Endodermal cell (in vitro differentiated cells): Measurements from ENCODE around the gene ACVR2A. TPM values are rescaled to one million over a fixed set of nuclear protein-coding genes. Genes with fewer than 3 reads are reported as not detected.

Experiments used
- DNase-seq: peaks from one replicate; pipeline ENCODE4 v3.0.0-alpha.2; 2017
- H3K27ac ChIP-seq: 2 replicates; pipeline ENCODE4 v1.5.1; 2013; ENCODE audit warnings: mild to moderate bottlenecking, low read depth, low read length, moderate library complexity
- H3K27me3 ChIP-seq: 2 replicates; pipeline ENCODE4 v1.6.1; 2013; ENCODE audit warnings: mild to moderate bottlenecking, low read length, moderate library complexity; ENCODE audit not compliant: insufficient read depth, control insufficient read depth, poor library complexity, severe bottlenecking
- H3K36me3 ChIP-seq: 2 replicates; pipeline ENCODE4 v1.7.0; 2013; ENCODE audit warnings: mild to moderate bottlenecking, low read length, moderate library complexity; ENCODE audit not compliant: control insufficient read depth, insufficient read depth
- H3K4me1 ChIP-seq: one replicate; pipeline ENCODE4 v1.7.0; 2013; ENCODE audit warnings: low read length; ENCODE audit not compliant: control insufficient read depth, insufficient read depth
- H3K4me3 ChIP-seq: 2 replicates; pipeline ENCODE4 v1.5.1; 2013; ENCODE audit warnings: mild to moderate bottlenecking, low read length, moderate library complexity
- H3K9ac ChIP-seq: 2 replicates; pipeline ENCODE4 v1.6.1; 2013; ENCODE audit warnings: mild to moderate bottlenecking, low read length, moderate library complexity; ENCODE audit not compliant: poor library complexity, severe bottlenecking; ENCODE audit errors: extremely low read depth
- H3K9me3 ChIP-seq: 2 replicates; pipeline ENCODE4 v1.6.1; 2013; ENCODE audit warnings: mild to moderate bottlenecking, low read length, moderate library complexity; ENCODE audit not compliant: control insufficient read depth
- H3K27ac Mint-ChIP-seq: 2 replicates; pipeline ENCODE4 v1.8.0; 2020; ENCODE audit warnings: mixed read lengths
- H3K27me3 Mint-ChIP-seq: 2 replicates; pipeline ENCODE4 v1.8.0; 2021; ENCODE audit warnings: mild to moderate bottlenecking, mixed read lengths; ENCODE audit not compliant: insufficient read depth
- H3K36me3 Mint-ChIP-seq: 2 replicates; pipeline ENCODE4 v1.8.0; 2020; ENCODE audit warnings: low read depth, mixed read lengths
- H3K4me1 Mint-ChIP-seq: 2 replicates; pipeline ENCODE4 v1.8.0; 2020; ENCODE audit warnings: mixed read lengths
- H3K4me3 Mint-ChIP-seq: 2 replicates; pipeline ENCODE4 v1.8.0; 2020; ENCODE audit warnings: mild to moderate bottlenecking, moderate library complexity, mixed read lengths
- H3K9me3 Mint-ChIP-seq: 2 replicates; pipeline ENCODE4 v1.8.0; 2020; ENCODE audit warnings: mild to moderate bottlenecking, mixed read lengths
- CTCF ChIP-seq: fragments of 200-600 bp; sonication (generic); conservative IDR thresholded peaks from 2 replicates; pipeline ENCODE4 v1.5.0; 2021; ENCODE audit warnings: antibody characterized with exemption, mild to moderate bottlenecking
- WGBS, 2 experiments: methylation state at CpG; one replicate each; pipeline versions ENCODE4 v1.1.5 to v1.1.7; 2013; ENCODE audit warnings: missing lambda C conversion rate in 2 of 2, mixed read lengths in 1 of 2; ENCODE audit not compliant: insufficient coverage in 1 of 2, insufficient read length in 1 of 2; 5-methylcytosine and 5-hydroxymethylcytosine counted together
- total RNA-seq, 2 donors: library from RNA; stranded (reverse); fragmentation: NEBNext Ultra II Directional in 1 of 2; extraction: Animal tissue kit (Norgen Biotek cat#: 25700) in 1 of 2; gene quantifications; 2 replicates in 1 of 2; 3 replicates in 1 of 2; pipeline ENCODE4 v1.2.1, GENCODE V29; 2021

The ACVR2A gene
- total RNA-seq, 2 donors from 2014 or later, result 19.9 to 24.1 TPM

DNA sequence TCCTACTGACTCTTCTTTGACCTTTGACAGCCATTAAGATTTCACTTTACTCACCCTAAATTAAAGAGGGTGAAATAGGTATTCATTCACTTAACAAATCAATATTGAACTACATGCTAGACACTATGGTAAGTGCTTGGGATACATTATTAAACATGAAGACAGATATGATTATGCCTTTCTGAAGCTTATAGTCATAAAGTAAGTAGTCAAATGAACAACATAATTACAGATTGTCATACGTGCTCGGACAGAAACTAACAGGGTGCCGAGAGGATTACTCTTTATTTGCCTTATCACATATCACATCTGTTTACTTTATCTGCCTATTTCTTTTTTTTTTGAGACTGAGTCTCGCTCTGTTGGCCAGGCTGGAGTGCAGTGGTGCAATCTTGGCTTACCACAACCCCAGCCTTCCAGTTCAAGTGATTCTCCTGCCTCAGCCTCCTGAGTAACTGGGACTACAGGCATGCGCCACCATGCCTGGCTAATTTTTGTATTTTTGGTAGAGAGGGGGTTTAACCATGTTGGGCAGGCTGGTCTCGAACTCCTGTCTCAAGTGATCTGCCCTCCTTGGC is 9.8 kb downstream of the ACVR2A start:
- DNase-seq, result no peak

DNA sequence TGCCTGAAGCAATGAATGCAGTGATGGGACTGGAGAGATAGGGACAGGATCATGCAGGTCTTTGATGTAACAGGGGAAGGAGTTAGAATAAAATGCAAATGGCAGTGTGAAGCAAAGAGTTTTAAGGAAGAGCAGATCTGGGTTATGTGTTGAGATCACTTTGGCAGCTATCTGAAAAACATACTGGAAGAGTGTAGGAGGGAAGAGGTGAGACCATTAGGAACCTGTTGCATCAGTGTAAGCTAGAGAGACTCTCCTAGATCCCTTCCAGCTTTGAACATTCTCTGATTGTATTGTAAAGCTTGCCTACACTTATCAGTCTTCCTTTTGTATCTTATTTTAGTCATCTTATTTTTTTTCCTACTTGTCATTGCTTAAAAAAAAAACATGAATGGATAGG is 10.5 kb downstream of the ACVR2A start:
- Mint-ChIP-seq H3K4me3 (no peak overlapping the region), H3K9me3 (no peaks in the 10 kb centered on the region), H3K4me1 (peaks cover 43% of the 10 kb centered on the region), H3K36me3 (no peaks in the 10 kb centered on the region), H3K27me3 (no peaks in the 10 kb centered on the region), H3K27ac (no peak overlapping the region)
- Histone ChIP-seq H3K9ac (no peak overlapping the region), H3K9me3 (no peaks in the 10 kb centered on the region), H3K27ac (no peak overlapping the region), H3K4me3 (no peak overlapping the region), H3K4me1 (peaks cover 5% of the 10 kb centered on the region), H3K27me3 (no peaks in the 10 kb centered on the region), H3K36me3 (no peaks in the 10 kb centered on the region)
- no peak for DNase-seq
- TF ChIP-seq CTCF, result no peak

More for the DNA sequence above, 9.8 kb downstream of the ACVR2A start:
- Histone ChIP-seq H3K9me3 (no peaks in the 10 kb centered on the region), H3K9ac (no peak overlapping the region), H3K4me3 (no peak overlapping the region), H3K4me1 (peaks cover 2% of the 10 kb centered on the region), H3K36me3 (no peaks in the 10 kb centered on the region), H3K27ac (no peak overlapping the region), H3K27me3 (no peaks in the 10 kb centered on the region)
- TF ChIP-seq CTCF, result no peak
- Mint-ChIP-seq H3K4me3 (no peak overlapping the region), H3K27me3 (no peaks in the 10 kb centered on the region), H3K4me1 (peaks cover 42% of the 10 kb centered on the region), H3K27ac (no peak overlapping the region), H3K36me3 (no peaks in the 10 kb centered on the region), H3K9me3 (no peaks in the 10 kb centered on the region)
- WGBS, 2 experiments, result 94 to 100% methylated on average over 3 to 6 of the region's 6 CpGs

GRCh38 chr2:147855977-147856376 is 11.1 kb downstream of the ACVR2A start:
- DNase-seq, result no peak

More at GRCh38 chr2:147855977-147856376, 11.1 kb downstream of the ACVR2A start:
- Histone ChIP-seq H3K27me3 (no peaks in the 10 kb centered on the region), H3K4me3 (no peak overlapping the region), H3K27ac (no peak overlapping the region), H3K9me3 (no peaks in the 10 kb centered on the region), H3K36me3 (no peaks in the 10 kb centered on the region), H3K4me1 (peaks cover 5% of the 10 kb centered on the region), H3K9ac (no peak overlapping the region)
- Mint-ChIP-seq H3K27me3 (no peaks in the 10 kb centered on the region), H3K4me3 (no peak overlapping the region), H3K4me1 (peaks cover 48% of the 10 kb centered on the region), H3K27ac (no peak overlapping the region), H3K9me3 (no peaks in the 10 kb centered on the region), H3K36me3 (no peaks in the 10 kb centered on the region)
- TF ChIP-seq CTCF, result peak; percentile 55
